ENCODE measurements around the gene CTSE.

Gene CTSE

DNA sequence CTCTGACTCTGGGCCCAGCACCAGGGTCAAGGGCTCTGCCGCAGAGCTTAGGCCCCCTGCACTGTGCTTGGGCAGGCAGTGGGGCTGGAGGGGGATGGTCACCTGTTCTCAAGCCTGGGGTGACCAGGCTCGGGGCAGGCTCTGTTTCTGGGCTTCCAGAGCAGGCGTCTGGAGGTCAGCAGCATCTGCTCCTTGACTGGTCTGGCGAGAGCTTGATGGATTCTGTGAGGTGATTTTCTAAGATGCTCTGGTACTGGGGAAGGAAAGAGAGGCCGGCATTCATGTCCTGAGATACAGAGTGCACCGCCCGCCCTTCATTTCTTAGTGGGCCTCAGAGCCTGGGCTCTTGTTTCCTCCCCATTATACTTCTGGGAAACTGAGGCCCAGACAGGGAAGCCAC lies 45.0 kb downstream of the CTSE start:
- TF ChIP-seq, protein P1, sequence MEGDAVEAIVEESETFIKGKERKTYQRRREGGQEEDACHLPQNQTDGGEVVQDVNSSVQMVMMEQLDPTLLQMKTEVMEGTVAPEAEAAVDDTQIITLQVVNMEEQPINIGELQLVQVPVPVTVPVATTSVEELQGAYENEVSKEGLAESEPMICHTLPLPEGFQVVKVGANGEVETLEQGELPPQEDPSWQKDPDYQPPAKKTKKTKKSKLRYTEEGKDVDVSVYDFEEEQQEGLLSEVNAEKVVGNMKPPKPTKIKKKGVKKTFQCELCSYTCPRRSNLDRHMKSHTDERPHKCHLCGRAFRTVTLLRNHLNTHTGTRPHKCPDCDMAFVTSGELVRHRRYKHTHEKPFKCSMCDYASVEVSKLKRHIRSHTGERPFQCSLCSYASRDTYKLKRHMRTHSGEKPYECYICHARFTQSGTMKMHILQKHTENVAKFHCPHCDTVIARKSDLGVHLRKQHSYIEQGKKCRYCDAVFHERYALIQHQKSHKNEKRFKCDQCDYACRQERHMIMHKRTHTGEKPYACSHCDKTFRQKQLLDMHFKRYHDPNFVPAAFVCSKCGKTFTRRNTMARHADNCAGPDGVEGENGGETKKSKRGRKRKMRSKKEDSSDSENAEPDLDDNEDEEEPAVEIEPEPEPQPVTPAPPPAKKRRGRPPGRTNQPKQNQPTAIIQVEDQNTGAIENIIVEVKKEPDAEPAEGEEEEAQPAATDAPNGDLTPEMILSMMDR (IDR thresholded peaks at IDR 0.05; ENCODE audit: control insufficient read depth, extremely low read depth, insufficient read depth), result no peak
- no peak overlapping the region for H3K4me3 ChIP-seq (ENCODE audit: low read depth, low read length)
- no peak for DNase-seq (ENCODE audit: low read depth)

DNA sequence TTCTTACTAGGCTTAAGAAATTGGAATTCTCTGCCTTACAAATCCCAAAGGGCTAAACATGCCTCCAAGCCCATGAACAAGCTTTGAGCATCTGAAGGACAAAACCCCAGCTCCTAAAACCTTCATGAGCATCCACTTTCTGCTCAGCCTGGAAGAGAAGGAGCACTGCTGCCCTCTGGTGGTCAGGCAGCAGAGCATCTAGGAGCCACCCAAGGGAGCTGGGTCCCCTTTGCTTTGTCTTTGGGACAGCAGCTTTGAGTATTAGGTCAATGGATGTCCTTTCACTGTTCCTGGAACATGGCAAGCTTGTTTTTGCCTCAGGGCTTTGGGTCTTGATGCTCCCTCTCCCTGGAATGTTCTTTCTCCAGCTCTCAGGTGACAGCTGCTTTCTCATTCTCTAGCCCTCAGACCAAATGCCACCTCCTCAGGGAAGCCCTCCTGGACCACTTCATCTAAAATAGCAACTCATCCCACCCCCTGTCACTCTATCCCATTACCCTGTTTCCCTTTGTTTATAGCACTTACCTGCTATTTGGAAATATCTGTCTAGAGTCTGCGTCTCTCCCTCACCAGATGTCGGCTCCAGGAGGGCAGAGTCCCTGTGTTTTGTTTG lies 46.2 kb downstream of the CTSE start:
- DNase-seq (ENCODE audit: low read depth), result no peak
- H3K4me3 ChIP-seq (ENCODE audit: low read depth, low read length), result no peak overlapping the region
- TF ChIP-seq, protein P1 (IDR thresholded peaks at IDR 0.05; ENCODE audit: control insufficient read depth, extremely low read depth, insufficient read depth), result peak; percentile 99

DNA sequence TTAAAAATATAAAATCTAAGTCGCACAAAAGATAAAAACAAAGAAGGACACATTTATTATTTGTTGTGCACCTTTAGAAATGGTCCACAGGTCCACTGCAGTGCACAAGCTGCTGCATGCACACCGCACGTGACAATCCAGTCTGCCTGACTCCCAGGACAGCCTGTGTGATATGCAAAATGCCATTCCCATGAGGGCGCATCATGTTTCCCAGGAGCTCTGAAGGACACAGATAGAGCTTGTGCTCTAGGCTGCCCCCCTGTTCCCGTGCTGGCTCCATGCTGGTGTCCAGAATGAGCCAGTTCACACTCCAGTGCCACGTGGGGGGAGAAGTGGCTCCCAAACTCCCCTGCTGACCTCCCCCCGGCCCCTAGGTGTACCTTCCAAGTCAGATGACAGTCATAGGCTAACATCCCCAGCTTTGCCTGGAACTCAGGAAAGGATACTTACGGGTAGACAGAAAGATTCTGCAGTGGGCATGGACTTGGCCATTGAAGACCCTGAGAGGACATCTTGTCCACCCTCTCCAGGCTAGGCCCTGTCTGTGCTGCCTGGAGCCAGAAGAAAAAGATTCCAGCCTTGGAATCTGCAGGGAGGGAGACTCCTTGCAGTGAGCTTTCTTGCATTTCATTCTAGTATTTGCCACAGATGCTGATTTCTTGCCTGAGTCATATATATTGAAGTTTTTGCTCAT lies 46.8 kb downstream of the CTSE start:
- H3K4me3 ChIP-seq (ENCODE audit: low read depth, low read length), result no peak overlapping the region
- TF ChIP-seq, protein P1 (IDR thresholded peaks at IDR 0.05; ENCODE audit: control insufficient read depth, extremely low read depth, insufficient read depth), result no peak
- DNase-seq (ENCODE audit: low read depth), result no peak

DNA sequence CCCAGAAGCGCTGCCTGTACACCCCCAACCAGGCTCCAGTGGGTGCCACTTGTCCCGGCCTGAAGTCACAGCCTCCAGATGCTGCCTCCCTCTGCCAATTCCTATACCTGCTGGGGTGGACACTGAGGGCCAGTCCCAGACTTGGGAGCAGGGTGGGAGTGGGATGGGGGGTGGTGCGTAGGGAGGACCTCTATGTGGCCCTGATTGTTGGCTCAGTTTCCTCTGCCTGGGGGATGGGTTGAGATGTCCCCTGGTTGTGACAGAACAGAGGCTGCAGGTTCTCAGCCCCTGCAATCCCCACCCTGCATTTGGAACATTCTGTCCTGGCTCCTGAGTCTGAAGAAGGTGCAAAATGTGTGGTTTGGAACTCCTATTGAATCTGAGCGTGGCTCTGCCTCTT lies 47.7 kb downstream of the CTSE start:
- no peak for DNase-seq (ENCODE audit: low read depth)
- H3K4me3 ChIP-seq (ENCODE audit: low read depth, low read length), result no peak overlapping the region
- TF ChIP-seq, protein P1 (IDR thresholded peaks at IDR 0.05; ENCODE audit: control insufficient read depth, extremely low read depth, insufficient read depth), result no peak

DNA sequence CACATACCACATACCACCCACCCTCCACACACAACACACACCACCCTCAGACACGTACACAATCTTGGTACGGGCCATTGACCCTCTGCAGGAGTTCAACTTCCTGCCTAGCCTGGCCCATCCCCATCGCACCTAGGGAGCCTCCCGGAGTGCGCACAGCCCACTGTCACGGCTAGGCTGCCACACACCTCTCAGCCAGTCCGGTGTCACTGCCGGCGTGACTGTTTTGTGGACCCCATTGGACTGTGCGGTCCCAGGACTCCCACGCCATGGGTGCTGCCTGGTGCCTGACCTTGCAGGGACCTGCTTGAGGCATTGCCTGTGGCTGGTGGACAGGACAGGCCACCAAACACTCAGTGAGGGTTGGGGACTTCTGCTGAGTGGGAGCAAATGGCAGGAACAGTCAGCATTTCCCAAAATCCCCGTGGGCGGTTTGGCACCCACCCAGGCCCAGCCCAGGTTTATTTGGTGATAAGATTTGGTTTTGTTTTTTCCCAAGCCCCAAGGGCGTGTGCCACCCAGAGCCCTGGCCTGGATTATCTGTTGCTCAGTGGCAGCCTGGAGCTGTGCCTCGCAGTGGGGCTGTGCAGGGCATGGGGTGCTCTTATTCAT lies 48.2 kb downstream of the CTSE start:
- no peak overlapping the region for H3K4me3 ChIP-seq (ENCODE audit: low read depth, low read length)
- TF ChIP-seq, protein P1 (IDR thresholded peaks at IDR 0.05; ENCODE audit: control insufficient read depth, extremely low read depth, insufficient read depth), result no peak
- no peak for DNase-seq (ENCODE audit: low read depth)

DNA sequence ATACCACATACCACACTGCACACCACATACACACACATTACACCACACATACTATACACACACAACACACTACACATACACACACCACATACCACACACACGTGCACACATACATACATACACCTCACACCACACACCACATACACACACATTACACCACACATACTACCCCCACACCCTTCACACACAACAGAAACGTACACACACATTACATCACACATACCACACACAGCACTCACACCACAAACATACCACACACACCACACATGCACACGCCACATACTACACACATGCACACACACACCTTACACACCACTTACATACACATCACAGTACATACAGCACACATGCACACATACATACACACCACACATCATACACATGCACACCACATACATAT lies 49.0 kb downstream of the CTSE start:
- no peak overlapping the region for H3K4me3 ChIP-seq (ENCODE audit: low read depth, low read length)
- TF ChIP-seq, protein P1 (IDR thresholded peaks at IDR 0.05; ENCODE audit: control insufficient read depth, extremely low read depth, insufficient read depth), result no peak
- no peak for DNase-seq (ENCODE audit: low read depth)

Measured in LNCaP clone FGC (cell line).